ENCODE measurements around the gene SP1. TPM values are rescaled to one million over a fixed set of nuclear protein-coding genes. Genes with fewer than 3 reads are reported as not detected.

SP1 gene
- total and polyA plus RNA-seq, 3 donors from 2014 or later: 58.6 to 86.0 (median 75.4) TPM

DNA sequence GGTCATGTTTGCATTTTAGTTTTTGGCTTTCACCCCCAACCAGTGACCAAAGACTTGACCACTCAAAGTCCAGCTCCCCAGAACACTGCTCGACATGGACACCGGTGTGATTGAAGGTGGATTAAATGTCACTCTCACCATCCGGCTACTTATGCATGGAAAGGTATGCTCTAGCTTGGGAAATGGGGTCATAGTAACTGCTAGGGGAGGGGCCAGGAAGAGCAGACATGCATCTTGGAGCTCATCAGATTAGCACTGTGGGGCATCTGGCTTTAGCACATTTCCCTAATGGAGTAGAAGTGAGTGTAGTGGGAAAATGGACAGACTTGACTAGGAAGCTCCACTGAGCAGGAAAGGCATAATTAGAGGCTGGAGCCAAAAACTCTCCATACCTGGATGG, 74.7 kb downstream of the SP1 start:
- Histone ChIP-seq H3K4me1 (peaks cover 19% of the 10 kb centered on the region), H3K4me3 (no peak overlapping the region), H3K27ac (no peak overlapping the region), H3K36me3 (ENCODE audit: low read depth, missing control alignments) (no peaks in the 10 kb centered on the region), H3K27me3 (no peaks in the 10 kb centered on the region), H3K9me3 (no peaks in the 10 kb centered on the region)
- DNase-seq: no peak
- TF ChIP-seq POLR2A (IDR thresholded peaks at IDR 0.05): no peak
- TF ChIP-seq, protein P1, sequence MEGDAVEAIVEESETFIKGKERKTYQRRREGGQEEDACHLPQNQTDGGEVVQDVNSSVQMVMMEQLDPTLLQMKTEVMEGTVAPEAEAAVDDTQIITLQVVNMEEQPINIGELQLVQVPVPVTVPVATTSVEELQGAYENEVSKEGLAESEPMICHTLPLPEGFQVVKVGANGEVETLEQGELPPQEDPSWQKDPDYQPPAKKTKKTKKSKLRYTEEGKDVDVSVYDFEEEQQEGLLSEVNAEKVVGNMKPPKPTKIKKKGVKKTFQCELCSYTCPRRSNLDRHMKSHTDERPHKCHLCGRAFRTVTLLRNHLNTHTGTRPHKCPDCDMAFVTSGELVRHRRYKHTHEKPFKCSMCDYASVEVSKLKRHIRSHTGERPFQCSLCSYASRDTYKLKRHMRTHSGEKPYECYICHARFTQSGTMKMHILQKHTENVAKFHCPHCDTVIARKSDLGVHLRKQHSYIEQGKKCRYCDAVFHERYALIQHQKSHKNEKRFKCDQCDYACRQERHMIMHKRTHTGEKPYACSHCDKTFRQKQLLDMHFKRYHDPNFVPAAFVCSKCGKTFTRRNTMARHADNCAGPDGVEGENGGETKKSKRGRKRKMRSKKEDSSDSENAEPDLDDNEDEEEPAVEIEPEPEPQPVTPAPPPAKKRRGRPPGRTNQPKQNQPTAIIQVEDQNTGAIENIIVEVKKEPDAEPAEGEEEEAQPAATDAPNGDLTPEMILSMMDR (IDR thresholded peaks at IDR 0.05): no peak
- 42 to 47% methylated on average over 3 of the region's 3 CpGs for WGBS, 2 donors
- intact Hi-C loops (cut with DNase I; ENCODE audit: low total_unique reads): loop anchor here (10.0 kb wide), 1 partner anchor 50 kb away; the partner anchor contains the start of genes NPFF and TARBP2

DNA sequence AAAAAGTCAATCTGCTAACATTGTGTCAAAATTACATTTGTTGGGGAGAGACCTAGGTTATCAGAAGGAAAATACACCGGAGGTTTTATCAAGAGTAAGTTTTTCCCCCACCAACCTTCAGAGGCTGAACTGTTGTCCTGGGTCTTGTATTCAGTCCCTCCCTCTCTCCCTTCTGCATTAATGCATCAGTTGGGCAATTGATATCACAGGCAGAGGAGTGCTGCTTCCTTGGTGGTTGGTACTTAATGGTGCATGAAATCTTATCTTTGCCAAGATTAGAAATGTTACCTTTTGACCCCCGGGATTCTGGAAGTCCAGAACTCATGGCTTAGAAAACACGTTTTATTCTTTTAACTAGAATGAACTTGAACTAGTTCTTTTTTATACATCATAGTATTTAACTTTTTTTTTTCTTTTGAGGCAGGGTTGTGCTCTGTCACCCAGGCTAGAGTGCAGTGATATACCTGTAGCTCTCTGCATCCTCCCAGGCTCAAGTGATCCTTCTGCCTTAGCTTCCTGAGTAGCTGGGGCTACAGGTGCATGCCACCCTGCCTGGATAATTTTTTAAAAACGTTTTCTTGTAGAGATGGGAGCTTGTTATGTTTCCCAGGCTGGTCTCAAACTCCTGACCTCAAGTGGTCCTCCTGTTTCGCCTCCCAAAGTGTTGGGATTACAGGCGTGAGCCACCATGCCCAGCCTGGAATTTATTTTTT, 76.8 kb downstream of the SP1 start:
- 60 to 62% methylated on average over 6 of the region's 6 CpGs for WGBS, 2 donors
- TF ChIP-seq POLR2A (IDR thresholded peaks at IDR 0.05): no peak
- TF ChIP-seq, protein P1 (IDR thresholded peaks at IDR 0.05): no peak
- no peak overlapping the region for H3K4me3 ChIP-seq
- H3K36me3 ChIP-seq (ENCODE audit: low read depth, missing control alignments): no peaks in the 10 kb centered on the region
- intact Hi-C loops (cut with DNase I; ENCODE audit: low total_unique reads): loop anchor here (10.0 kb wide), 1 partner anchor 48 kb away; the partner anchor contains the start of genes NPFF and TARBP2
- no peaks in the 10 kb centered on the region for H3K27me3 ChIP-seq
- DNase-seq: no peak
- H3K9me3 ChIP-seq: no peaks in the 10 kb centered on the region
- H3K27ac ChIP-seq: peak overlapping the region in 1 of 2 donors; percentile 10
- peaks cover 22% of the 10 kb centered on the region for H3K4me1 ChIP-seq

DNA sequence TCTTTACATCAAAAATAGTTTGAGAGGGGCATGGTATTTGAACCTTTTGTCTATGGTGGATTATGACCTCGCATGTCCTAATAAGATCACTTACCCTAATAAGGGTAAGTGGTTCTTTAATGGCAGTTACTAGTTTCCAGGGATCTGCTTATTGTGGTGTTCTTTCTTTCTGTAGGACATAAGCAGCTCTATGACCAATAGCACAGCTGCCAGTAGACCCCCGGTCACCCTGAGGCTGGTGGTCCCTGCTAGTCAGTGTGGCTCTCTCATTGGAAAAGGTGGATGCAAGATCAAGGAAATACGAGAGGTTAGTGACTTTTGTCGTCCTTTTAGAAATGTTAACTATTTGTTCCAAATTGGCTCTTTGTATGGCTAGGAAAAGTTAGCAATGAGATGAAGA, 79.1 kb downstream of the SP1 start:
- intact Hi-C loops (cut with DNase I; ENCODE audit: low total_unique reads): loop anchor here (10.0 kb wide), 1 partner anchor 46 kb away; the partner anchor contains the start of genes NPFF and TARBP2
- WGBS, 2 donors: 67 to 70% methylated on average over 4 of the region's 4 CpGs
- Histone ChIP-seq H3K4me1 (peaks cover 18% of the 10 kb centered on the region), H3K4me3 (no peak overlapping the region), H3K9me3 (no peaks in the 10 kb centered on the region), H3K27ac (no peak overlapping the region), H3K36me3 (ENCODE audit: low read depth, missing control alignments) (no peaks in the 10 kb centered on the region), H3K27me3 (no peaks in the 10 kb centered on the region)
- DNase-seq: no peak
- no peak for TF ChIP-seq POLR2A (IDR thresholded peaks at IDR 0.05)
- TF ChIP-seq, protein P1 (IDR thresholded peaks at IDR 0.05): no peak

DNA sequence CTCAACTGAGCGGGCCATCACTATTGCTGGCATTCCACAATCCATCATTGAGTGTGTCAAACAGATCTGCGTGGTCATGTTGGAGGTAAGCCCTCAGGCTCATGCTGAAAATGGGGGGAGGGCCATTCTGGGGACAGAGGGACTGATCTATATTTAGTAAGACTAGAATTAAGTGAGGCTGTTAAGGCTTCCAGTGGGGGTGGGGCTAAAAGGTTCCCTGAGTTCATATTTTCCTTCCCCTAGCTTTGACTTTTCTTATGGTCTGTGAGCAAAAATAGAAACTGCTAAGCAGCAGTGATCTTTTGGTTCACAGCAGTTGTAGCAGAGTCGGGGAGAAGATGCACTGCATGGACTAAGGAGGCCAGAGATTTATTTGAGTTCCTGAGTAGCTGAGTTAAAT, 81.1 kb downstream of the SP1 start:
- DNase-seq: no peak
- H3K4me1 ChIP-seq: peaks cover 12% of the 10 kb centered on the region
- peaks cover 7% of the 10 kb centered on the region for H3K36me3 ChIP-seq (ENCODE audit: low read depth, missing control alignments)
- H3K9me3 ChIP-seq: no peaks in the 10 kb centered on the region
- no peak overlapping the region for H3K27ac ChIP-seq
- no peak overlapping the region for H3K4me3 ChIP-seq
- 72 to 84% methylated on average over 3 of the region's 3 CpGs for WGBS, 2 donors
- no peak for TF ChIP-seq POLR2A (IDR thresholded peaks at IDR 0.05)
- TF ChIP-seq, protein P1 (IDR thresholded peaks at IDR 0.05): no peak
- intact Hi-C loops (cut with DNase I; ENCODE audit: low total_unique reads): no loop called here
- H3K27me3 ChIP-seq: no peaks in the 10 kb centered on the region

DNA sequence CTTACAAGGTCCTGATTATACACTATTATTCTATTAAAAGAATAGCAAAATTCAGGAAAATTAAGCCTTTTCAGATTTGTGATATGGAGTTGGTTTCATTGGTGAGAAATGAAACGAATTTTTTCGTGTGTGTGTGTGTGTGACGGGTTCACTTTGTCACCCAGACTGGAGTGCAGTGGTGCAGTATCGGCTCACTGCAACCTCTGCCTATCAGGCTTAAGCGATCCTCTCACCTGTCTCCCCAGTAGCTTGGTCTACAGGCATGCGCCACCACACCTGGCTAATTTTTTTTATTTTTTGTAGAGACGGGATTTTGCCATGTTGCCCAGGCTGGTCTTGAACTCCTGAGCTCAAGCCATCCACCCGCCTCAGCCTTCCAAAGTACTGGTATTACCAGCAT, 81.6 kb downstream of the SP1 start:
- WGBS, 2 donors: 78 to 80% methylated on average over 8 of the region's 8 CpGs
- peaks cover 7% of the 10 kb centered on the region for H3K36me3 ChIP-seq (ENCODE audit: low read depth, missing control alignments)
- H3K27me3 ChIP-seq: no peaks in the 10 kb centered on the region
- TF ChIP-seq, protein P1 (IDR thresholded peaks at IDR 0.05): no peak
- TF ChIP-seq POLR2A (IDR thresholded peaks at IDR 0.05): no peak
- no peak overlapping the region for H3K27ac ChIP-seq
- H3K9me3 ChIP-seq: no peaks in the 10 kb centered on the region
- H3K4me3 ChIP-seq: no peak overlapping the region
- DNase-seq: no peak
- peaks cover 10% of the 10 kb centered on the region for H3K4me1 ChIP-seq
- intact Hi-C loops (cut with DNase I; ENCODE audit: low total_unique reads): no loop called here

All from testis (tissue), 3 donors.